Activated CD4-positive, alpha-beta T cell treated with anti-CD3 and anti-CD28 coated beads, Interleukin-2, amount 50 U/mL, for 48 hours (primary cell): ENCODE results near the gene RNF212B.

ENCODE experiments used
- DNase-seq, 2 experiments: peaks; one replicate each; pipeline ENCODE4 v3.0.0-alpha.2; 2020

RNF212B gene

DNA sequence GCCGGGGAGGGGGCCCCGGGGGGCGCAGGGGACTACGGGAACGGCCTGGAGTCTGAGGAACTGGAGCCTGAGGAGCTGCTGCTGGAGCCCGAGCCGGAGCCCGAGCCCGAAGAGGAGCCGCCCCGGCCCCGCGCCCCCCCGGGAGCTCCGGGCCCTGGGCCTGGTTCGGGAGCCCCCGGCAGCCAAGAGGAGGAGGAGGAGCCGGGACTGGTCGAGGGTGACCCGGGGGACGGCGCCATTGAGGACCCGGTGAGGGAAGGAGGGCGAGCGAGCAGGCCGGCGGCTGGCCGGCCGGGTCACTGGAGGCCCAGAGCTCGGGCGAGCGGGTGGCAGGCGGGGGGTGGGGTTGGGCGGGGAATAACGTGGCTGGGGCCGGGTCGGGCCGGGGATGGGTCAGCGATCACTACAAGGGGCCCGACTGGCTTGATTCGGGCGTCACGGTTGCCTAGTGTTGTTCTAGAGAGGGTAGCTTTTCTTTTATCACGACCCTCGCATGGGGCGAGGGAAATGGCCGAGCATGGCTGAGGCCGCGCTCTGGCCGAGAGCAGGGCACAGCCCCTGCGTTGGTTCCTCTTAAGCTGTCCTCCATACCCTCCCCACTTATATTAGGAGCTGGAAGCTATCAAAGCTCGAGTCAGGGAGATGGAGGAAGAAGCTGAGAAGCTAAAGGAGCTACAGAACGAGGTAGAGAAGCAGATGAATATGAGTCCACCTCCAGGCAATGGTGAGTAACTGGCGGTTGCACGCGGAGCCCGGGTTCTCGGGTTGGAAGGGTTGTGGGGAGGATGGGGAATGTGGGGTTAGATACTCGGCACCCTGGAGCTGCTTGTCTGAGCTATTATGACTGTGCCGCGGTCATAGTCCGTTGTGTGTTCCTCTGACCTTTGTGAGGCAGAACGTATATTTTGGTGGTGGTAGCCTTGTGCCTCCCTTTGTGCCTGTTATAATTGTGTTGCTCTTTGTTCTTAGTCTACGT lies 84.1 kb downstream of the RNF212B start:
- peak; percentile 72 to 79 for DNase-seq
